HepG2 (cell line): ENCODE data around the gene IHH. TPM values are rescaled to one million over a fixed set of nuclear protein-coding genes. Genes with fewer than 3 reads are reported as not detected.

Source experiments
- BCL3 ChIP-seq: sonication (generic); formaldehyde crosslinking; IDR thresholded peaks from 2 replicates; pipeline ENCODE4 v1.5.1; 2020; ENCODE audit warnings: mild to moderate bottlenecking, missing genetic modification reagents, moderate library complexity
- BCLAF1 ChIP-seq: fragments of 450-650 bp; IDR thresholded peaks from 2 replicates; pipeline ENCODE4 v1.6.1; 2017; ENCODE audit warnings: mild to moderate bottlenecking
- CREB3 ChIP-seq: sonication (generic); formaldehyde crosslinking; IDR thresholded peaks from 2 replicates; pipeline ENCODE4 v1.5.0; 2020; ENCODE audit warnings: missing genetic modification reagents
- NFAT5 ChIP-seq: sonication (generic); formaldehyde crosslinking; IDR thresholded peaks from 2 replicates; pipeline ENCODE4 v1.4.0; 2020; ENCODE audit warnings: missing genetic modification reagents
- SMAD9 ChIP-seq: sonication (generic); formaldehyde crosslinking; IDR thresholded peaks from 2 replicates; pipeline ENCODE4 v1.5.1; 2020; ENCODE audit warnings: mild to moderate bottlenecking, missing genetic modification reagents
- SPEN ChIP-seq: sonication (generic); formaldehyde crosslinking; IDR thresholded peaks from 2 replicates; pipeline ENCODE4 v1.5.1; 2020; ENCODE audit warnings: low read depth, mild to moderate bottlenecking, missing genetic modification reagents
- TEAD2 ChIP-seq: sonication (generic); formaldehyde crosslinking; IDR thresholded peaks from 2 replicates; pipeline ENCODE4 v1.9.0; 2021; ENCODE audit warnings: missing genetic modification reagents
- TEF ChIP-seq: sonication (generic); formaldehyde crosslinking; IDR thresholded peaks from 2 replicates; pipeline ENCODE4 v1.5.0; 2020; ENCODE audit warnings: missing genetic modification reagents
- ZNF180 ChIP-seq: sonication (generic); formaldehyde crosslinking; IDR thresholded peaks from 2 replicates; pipeline ENCODE4 v1.4.0; 2020; ENCODE audit warnings: low read depth, missing genetic modification reagents, borderline replicate concordance
- ZNF333 ChIP-seq: sonication (generic); formaldehyde crosslinking; IDR thresholded peaks from 2 replicates; pipeline ENCODE4 v1.4.0; 2020; ENCODE audit warnings: mild to moderate bottlenecking, missing genetic modification reagents, borderline replicate concordance
- ZNF549 ChIP-seq: sonication (generic); formaldehyde crosslinking; IDR thresholded peaks from 2 replicates; pipeline ENCODE4 v1.5.0; 2020; ENCODE audit warnings: missing genetic modification reagents
- polyA plus RNA-seq, 8 experiments: library from polyadenylated mRNA; depleted of rRNA in 3 of 8; stranded (reverse) in 7 of 8; unstranded in 1 of 8; fragments of >200 nt; fragmentation: Illumina TruSeq in 4 of 8; extraction: Trizol in 4 of 8; gene quantifications; 2 replicates each; pipeline versions ENCODE4 v1.2.1 to v1.2.3, GENCODE V29; 2011 to 2016; ENCODE audit warnings: low read depth in 4 of 8, missing spikeins in 1 of 8, mixed read lengths in 1 of 8; ENCODE audit not compliant: insufficient read depth in 1 of 8
- total RNA-seq, 5 experiments: library from RNA; depleted of rRNA; stranded (reverse); fragments of >200 nt; fragmentation: Illumina TruSeq; extraction: Trizol; gene quantifications; 2 replicates each; pipeline ENCODE4 v1.2.3, GENCODE V29; 2016; ENCODE audit warnings: low read depth in 1 of 5
- TF ChIP-seq, protein P1 (sequence below): sonication (generic); formaldehyde crosslinking; IDR thresholded peaks from 2 replicates; pipeline ENCODE4 v1.9.0; 2021; ENCODE audit warnings: missing genetic modification reagents, mild to moderate bottlenecking, borderline replicate concordance
- TF ChIP-seq, protein P2 (sequence below): sonication (generic); formaldehyde crosslinking; IDR thresholded peaks from 2 replicates; pipeline ENCODE4 v1.5.0; 2020; ENCODE audit warnings: missing genetic modification reagents, mild to moderate bottlenecking, borderline replicate concordance

Gene IHH
- total and polyA plus RNA-seq, 2 of the 13 experiments (the other 11 are each of a cell fraction or from before 2014, with no cell fraction given): 0.42 TPM; not detected in 1

GRCh38 chr2:219057709-219058540 lies 2.8 kb downstream of the IHH start (continued):
- TF ChIP-seq BCLAF1 (no peak), SMAD9 (no peak), ZNF180 (CRISPR knock-in tag) (0 out of 2 replicates have a peak, but pooled peaks have one; percentile 43), SPEN (CRISPR knock-in tag) (peak; percentile 78; the same call in 1 of the 2 replicates), BCL3 (CRISPR knock-in tag) (peak; percentile 33; the same call in 1 of the 2 replicates), TEF (CRISPR knock-in tag) (no peak), ZNF549 (CRISPR knock-in tag) (no peak), TEAD2 (CRISPR knock-in tag) (no peak), CREB3 (CRISPR knock-in tag) (no peak), NFAT5 (CRISPR knock-in tag) (no peak), ZNF333 (CRISPR knock-in tag) (no peak)
- TF ChIP-seq, protein P1, sequence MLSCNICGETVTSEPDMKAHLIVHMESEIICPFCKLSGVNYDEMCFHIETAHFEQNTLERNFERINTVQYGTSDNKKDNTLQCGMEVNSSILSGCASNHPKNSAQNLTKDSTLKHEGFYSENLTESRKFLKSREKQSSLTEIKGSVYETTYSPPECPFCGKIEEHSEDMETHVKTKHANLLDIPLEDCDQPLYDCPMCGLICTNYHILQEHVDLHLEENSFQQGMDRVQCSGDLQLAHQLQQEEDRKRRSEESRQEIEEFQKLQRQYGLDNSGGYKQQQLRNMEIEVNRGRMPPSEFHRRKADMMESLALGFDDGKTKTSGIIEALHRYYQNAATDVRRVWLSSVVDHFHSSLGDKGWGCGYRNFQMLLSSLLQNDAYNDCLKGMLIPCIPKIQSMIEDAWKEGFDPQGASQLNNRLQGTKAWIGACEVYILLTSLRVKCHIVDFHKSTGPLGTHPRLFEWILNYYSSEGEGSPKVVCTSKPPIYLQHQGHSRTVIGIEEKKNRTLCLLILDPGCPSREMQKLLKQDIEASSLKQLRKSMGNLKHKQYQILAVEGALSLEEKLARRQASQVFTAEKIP (CRISPR knock-in tag): no peak
- TF ChIP-seq, protein P2, sequence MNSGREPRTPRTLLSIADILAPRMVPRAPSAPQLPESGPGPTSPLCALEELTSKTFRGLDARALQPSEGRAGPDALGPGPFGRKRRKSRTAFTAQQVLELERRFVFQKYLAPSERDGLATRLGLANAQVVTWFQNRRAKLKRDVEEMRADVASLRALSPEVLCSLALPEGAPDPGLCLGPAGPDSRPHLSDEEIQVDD: no peak
